GM12864 (cell line): ENCODE data around the gene TPD52L2.
"Not testable (repeated sequence)": the region's sequence is repeated elsewhere in the genome, so short reads cannot be mapped to it uniquely, and the experiment has no call there.

Source experiments
- DNase-seq: peaks from one replicate; pipeline ENCODE4 v3.0.0-alpha.2; 2011; ENCODE audit warnings: low read depth
- H3K4me3 ChIP-seq: 2 replicates; pipeline ENCODE4 v1.5.1; 2011; ENCODE audit warnings: mild to moderate bottlenecking, low read depth, low read length, control low read depth
- TF ChIP-seq, protein P1 (sequence below): IDR thresholded peaks from 2 replicates; pipeline ENCODE4 v1.5.1; 2011; ENCODE audit warnings: low read depth, mild to moderate bottlenecking, moderate library complexity, low read length, control low read depth, inconsistent platforms; ENCODE audit errors: missing control alignments

The TPD52L2 gene

DNA sequence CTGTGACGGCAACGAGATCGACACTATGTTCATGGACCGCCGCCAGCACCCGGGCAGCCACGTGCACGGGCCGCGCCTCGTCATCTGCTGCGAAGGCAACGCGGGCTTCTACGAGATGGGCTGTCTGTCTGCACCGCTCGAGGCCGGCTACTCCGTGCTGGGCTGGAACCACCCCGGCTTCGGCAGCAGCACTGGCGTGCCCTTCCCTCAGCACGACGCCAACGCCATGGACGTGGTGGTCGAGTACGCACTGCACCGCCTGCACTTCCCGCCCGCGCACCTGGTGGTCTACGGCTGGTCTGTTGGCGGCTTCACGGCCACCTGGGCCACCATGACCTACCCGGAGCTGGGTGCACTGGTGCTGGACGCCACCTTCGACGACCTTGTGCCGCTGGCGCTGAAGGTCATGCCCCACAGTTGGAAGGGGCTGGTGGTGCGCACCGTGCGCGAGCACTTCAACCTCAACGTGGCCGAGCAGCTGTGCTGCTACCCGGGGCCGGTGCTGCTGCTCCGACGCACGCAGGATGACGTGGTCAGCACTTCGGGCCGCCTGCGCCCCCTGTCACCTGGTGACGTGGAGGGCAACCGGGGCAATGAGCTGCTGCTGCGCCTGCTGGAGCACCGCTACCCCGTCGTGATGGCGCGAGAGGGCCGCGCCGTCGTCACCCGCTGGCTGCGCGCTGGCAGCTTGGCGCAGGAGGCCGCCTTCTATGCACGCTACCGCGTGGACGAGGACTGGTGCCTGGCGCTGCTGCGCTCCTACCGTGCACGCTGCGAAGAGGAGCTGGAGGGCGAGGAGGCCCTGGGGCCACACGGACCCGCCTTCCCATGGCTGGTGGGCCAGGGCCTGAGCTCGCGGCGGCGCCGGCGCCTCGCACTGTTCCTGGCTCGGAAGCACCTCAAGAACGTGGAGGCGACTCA, 2.8 kb upstream of the TPD52L2 start:
- TF ChIP-seq, protein P1, sequence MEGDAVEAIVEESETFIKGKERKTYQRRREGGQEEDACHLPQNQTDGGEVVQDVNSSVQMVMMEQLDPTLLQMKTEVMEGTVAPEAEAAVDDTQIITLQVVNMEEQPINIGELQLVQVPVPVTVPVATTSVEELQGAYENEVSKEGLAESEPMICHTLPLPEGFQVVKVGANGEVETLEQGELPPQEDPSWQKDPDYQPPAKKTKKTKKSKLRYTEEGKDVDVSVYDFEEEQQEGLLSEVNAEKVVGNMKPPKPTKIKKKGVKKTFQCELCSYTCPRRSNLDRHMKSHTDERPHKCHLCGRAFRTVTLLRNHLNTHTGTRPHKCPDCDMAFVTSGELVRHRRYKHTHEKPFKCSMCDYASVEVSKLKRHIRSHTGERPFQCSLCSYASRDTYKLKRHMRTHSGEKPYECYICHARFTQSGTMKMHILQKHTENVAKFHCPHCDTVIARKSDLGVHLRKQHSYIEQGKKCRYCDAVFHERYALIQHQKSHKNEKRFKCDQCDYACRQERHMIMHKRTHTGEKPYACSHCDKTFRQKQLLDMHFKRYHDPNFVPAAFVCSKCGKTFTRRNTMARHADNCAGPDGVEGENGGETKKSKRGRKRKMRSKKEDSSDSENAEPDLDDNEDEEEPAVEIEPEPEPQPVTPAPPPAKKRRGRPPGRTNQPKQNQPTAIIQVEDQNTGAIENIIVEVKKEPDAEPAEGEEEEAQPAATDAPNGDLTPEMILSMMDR, result no peak
- no peak for DNase-seq

DNA sequence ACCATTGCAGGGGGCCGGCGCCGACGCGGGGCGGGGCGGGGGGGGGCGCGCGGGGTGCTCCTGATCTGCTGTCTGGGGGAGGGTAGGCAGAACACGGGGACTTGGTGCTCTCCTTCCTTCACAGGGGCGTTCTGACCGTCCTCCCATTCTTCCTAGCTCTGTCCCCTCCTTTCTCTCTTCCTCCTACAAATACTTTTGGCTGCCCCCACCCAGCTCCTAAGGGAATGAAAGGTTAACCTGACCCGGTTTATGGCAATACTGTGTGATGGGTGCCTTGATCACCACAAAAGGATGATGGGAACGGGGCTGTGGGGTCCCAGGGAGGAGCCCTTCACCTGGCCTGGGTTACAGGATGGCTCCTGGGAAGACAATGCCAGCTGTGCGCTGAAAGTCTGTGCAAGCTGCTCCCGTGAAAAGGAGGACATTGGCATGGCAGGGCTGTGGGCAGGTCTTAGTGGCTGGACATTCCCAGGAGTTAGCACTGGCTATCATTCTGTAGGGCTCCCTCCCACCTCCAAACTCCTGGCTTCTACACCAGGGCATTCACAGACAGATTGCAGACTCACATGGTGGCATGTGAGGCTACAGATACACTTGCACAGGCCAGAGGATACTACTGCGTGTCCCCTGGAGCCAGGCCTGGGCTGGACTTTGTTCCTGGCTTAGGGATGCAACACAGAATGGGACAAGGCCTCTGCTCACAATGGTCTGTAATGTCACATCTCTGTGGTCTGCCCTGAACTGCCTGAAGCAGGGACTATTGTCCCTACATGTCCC, 1.9 kb upstream of the TPD52L2 start:
- DNase-seq, result no peak
- peak overlapping the region; percentile 98 for H3K4me3 ChIP-seq
- TF ChIP-seq, protein P1, result no peak

More for the DNA sequence above, 2.8 kb upstream of the TPD52L2 start:
- no peak overlapping the region for H3K4me3 ChIP-seq

DNA sequence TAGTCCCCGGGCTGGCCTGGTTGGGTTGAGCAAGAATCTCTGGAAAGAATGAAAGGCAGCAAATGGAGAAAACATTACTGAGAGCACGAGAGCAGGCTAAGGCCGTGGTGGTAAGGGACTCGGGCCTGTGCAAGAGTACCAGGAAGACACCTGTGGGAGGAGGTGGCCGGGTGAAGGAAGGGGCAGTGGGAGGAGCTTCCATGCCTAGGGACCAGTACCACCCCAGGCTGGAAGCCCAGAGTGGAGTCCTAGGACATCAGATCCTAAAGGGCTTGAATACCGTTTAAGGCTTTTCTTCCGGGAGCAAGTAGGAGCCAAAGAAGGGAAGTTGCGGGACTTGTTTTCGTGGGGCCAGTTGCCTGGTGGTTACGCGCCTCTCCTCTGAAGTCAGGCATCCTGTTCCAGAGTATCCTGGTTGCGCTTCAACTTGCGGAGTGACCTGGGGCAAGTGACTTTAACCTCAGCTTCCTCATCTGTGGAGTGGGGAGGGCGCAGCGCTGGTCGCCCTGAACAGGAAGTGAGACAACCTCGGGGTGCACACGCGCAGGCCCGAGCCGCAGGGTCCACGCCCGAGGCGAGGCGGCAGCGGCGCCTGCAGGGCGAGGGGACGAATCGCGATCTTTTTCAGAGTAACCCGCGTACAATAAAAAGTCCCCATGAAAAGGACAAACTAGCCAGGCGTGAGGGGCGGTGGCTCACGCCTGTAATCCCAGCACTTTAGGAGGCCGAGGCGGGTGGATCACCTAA, 1.1 kb upstream of the TPD52L2 start:
- TF ChIP-seq, protein P1, result peak; percentile 84
- DNase-seq, result peak; percentile 88
- peak overlapping the region; percentile 98 for H3K4me3 ChIP-seq

DNA sequence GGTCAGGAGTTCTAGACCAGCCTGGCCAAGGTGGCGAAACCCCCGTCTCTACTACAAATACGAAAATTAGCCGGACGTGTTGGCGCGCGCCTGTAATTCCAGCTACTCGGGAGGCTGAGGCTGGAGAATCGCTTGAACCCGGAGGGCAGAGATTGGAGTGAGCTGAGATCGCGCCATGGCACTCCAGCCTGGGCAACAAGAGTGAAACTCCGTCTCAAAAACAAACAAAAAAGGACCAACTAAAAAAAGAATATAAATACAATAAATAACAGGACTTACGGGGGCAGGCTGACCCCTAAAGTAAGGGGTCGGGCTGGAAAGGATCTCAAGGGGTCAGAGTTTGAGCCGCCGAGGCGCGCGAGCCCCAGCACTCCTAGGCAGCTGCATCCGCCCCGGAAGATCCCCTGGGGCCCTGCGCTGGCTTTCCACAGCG, 509 bp upstream of the TPD52L2 start:
- TF ChIP-seq, protein P1, result no peak
- peak overlapping the region; percentile 98 for H3K4me3 ChIP-seq
- DNase-seq, result no peak

DNA sequence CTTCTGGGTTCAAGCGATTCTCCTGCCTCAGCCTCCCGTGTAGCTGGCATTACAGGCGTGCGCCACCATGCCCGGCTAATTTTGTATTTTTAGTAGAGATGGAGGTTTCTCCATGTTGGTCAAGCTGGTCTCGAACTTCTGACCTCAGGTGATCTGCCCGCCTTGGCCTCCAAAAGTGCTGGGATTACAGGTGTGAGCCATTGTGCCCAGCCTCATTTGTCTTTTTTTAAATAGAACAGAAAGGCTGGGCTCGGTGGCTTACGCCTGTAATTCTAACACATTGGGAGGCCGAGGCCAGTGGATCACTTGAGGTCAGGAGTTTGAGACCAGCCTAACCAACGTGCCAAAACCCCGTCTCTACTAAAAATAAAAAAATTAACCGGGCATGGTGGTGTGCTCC, 2.0 kb downstream of the TPD52L2 start:
- DNase-seq, H3K4me3 ChIP-seq: not testable (repeated sequence)

DNA sequence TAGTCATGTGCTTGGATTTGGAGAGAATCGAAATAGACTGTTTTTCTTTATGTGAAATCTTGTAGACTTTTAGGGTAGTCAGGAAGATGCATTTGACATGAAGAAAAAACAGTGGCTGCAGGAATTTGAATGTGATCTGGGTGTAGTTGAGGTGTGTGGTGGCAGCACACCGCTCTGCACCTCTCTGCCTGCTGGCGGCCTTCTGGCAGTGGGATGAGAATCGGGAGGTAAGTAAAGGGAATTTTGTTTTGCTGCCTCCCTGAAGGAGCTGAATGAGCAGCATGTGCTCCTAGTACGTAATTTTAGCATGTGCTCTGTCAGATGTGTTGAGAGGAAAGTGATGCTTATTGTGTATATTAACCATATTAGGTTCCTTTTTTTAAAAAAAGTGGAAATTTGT, 3.2 kb downstream of the TPD52L2 start:
- no peak for DNase-seq
- TF ChIP-seq, protein P1, result no peak
- H3K4me3 ChIP-seq, result no peak overlapping the region

DNA sequence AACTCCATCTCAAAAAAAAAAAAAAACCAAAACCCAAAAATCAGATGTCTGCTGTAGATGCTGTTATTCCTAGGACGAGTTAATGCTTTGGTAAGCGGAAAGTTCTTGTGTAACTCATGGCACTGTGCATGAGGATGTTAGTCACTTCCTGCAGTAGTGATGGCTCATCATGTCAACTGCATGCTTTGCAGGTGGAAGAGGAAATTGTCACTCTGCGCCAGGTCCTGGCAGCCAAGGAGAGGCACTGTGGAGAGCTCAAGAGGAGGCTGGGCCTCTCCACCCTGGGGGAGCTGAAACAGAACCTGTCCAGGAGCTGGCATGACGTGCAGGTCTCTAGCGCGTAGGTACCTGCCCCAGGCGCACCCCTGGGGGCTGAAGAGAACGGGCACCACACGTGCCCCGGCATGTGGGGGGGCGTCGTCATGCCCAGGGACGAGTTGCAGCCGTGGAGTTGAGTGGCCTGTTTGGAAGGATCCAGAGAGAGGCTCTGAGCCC, 8.5 kb downstream of the TPD52L2 start:
- TF ChIP-seq, protein P1, result no peak
- no peak for DNase-seq
- H3K4me3 ChIP-seq, result no peak overlapping the region

DNA sequence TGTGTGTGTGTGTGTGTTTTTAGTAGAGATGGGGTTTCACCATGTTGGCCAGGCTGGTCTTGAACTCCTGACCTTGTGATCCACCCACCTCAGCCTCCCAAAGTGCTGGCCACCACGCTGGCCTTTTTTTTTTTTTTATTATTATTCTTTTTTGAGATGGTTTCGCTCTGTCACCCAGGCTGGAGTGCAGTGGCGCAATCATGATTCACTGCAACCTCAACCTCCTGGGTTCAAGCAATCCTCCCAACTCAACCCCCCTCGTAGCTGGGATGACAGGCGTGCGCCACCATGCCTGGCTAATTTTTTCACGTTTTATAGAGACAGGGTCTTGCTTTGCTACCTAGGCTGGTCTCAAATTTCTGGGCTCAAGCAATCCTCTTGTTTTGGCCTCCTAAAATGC, 9.2 kb downstream of the TPD52L2 start:
- DNase-seq, H3K4me3 ChIP-seq: not testable (repeated sequence)
